Testis (tissue), 2 donors: ENCODE measurements around the gene RAD51D.

Source experiments
- CTCF ChIP-seq, 3 experiments: fragments of 450-650 bp in 2 of 3; fragments of 200-600 bp in 1 of 3; sonication (generic) in 1 of 3; IDR thresholded peaks; one replicate each; pipeline ENCODE4 v1.5.1; 2016 to 2019; ENCODE audit warnings: antibody characterized with exemption in 3 of 3, mild to moderate bottlenecking in 2 of 3, moderate library complexity in 1 of 3
- POLR2A ChIP-seq: fragments of 450-650 bp; IDR thresholded peaks from one replicate; pipeline ENCODE4 v1.6.1; 2017; ENCODE audit warnings: antibody characterized with exemption, mild to moderate bottlenecking, moderate library complexity

GRCh38 chr17:35154196-35155165 lies 34.8 kb upstream of the RAD51D start:
- TF ChIP-seq CTCF (IDR thresholded peaks at IDR 0.05) (no peak), POLR2A (no peak)
